22Rv1 (cell line): ENCODE data around the gene PHLDB3.

Experiments used
- ZFX ChIP-seq: fragments of 450-650 bp; IDR thresholded peaks from 2 replicates; pipeline ENCODE4 v1.6.1; 2017; ENCODE audit warnings: antibody characterized with exemption, borderline replicate concordance
- TF ChIP-seq, protein P1 (sequence below): fragments of 450-650 bp; IDR thresholded peaks from 2 replicates; pipeline ENCODE4 v1.5.1; 2017; ENCODE audit warnings: mild to moderate bottlenecking

DNA sequence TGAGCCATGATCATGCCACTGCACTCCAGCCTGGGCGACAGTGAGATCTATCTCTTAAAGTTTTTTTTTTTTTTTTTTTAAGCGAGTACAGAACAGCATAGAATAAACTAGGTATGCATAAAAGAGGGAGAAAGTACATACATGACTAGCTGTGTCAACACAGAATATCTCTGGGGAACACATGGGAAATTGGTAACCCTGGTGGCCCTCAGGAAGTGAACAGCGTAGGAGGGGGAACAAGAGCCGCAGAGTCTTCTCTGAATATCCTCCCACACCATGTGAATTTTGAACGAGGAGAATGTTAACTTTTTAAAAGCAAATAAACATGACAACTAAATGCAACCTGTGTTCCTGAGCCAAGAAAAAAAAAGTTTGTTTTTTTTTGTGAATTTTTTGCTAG, 15.2 kb downstream of the PHLDB3 start:
- TF ChIP-seq, protein P1, sequence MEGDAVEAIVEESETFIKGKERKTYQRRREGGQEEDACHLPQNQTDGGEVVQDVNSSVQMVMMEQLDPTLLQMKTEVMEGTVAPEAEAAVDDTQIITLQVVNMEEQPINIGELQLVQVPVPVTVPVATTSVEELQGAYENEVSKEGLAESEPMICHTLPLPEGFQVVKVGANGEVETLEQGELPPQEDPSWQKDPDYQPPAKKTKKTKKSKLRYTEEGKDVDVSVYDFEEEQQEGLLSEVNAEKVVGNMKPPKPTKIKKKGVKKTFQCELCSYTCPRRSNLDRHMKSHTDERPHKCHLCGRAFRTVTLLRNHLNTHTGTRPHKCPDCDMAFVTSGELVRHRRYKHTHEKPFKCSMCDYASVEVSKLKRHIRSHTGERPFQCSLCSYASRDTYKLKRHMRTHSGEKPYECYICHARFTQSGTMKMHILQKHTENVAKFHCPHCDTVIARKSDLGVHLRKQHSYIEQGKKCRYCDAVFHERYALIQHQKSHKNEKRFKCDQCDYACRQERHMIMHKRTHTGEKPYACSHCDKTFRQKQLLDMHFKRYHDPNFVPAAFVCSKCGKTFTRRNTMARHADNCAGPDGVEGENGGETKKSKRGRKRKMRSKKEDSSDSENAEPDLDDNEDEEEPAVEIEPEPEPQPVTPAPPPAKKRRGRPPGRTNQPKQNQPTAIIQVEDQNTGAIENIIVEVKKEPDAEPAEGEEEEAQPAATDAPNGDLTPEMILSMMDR, result no peak
- no peak for TF ChIP-seq ZFX
